SU-DHL-6 (cell line): Measurements from ENCODE around the gene MUC20.

Source experiments
- EZH2phosphoT487 ChIP-seq: fragments of 200-600 bp; sonication (generic), shearing (Covaris generic); conservative IDR thresholded peaks from 2 replicates; pipeline ENCODE4 v1.6.1; 2018; ENCODE audit warnings: mild to moderate bottlenecking, antibody characterized with exemption, low read length, moderate library complexity, mixed read lengths
- TF ChIP-seq, protein P1 (sequence below): fragments of 200-600 bp; sonication (generic); IDR thresholded peaks from one replicate; pipeline ENCODE4 v1.5.1; 2017; ENCODE audit warnings: antibody characterized with exemption, mild to moderate bottlenecking, low read length, moderate library complexity; ENCODE audit not compliant: insufficient read depth, poor library complexity, severe bottlenecking

DNA sequence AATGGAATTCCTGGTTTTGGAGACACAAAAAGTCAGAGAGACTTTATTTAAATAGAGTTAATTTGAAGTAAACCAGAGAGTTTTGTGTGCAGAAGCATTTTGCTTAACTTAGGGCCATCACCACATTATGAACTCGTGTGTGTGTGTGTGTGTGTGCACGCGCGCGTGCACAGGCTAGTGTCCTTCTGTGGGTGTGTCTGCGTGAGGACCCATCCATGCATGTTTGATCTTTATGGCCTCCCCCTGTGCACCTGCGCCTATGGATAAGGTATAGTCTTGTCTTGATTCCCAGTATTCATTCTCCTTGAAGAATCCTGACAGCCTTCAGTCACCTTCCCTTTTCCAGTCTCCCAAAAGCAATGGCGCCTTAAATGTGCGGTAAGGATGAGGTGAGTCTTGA, 26.0 kb downstream of the MUC20 start:
- TF ChIP-seq, protein P1, sequence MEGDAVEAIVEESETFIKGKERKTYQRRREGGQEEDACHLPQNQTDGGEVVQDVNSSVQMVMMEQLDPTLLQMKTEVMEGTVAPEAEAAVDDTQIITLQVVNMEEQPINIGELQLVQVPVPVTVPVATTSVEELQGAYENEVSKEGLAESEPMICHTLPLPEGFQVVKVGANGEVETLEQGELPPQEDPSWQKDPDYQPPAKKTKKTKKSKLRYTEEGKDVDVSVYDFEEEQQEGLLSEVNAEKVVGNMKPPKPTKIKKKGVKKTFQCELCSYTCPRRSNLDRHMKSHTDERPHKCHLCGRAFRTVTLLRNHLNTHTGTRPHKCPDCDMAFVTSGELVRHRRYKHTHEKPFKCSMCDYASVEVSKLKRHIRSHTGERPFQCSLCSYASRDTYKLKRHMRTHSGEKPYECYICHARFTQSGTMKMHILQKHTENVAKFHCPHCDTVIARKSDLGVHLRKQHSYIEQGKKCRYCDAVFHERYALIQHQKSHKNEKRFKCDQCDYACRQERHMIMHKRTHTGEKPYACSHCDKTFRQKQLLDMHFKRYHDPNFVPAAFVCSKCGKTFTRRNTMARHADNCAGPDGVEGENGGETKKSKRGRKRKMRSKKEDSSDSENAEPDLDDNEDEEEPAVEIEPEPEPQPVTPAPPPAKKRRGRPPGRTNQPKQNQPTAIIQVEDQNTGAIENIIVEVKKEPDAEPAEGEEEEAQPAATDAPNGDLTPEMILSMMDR: no peak
- TF ChIP-seq EZH2phosphoT487: no peak
